ENCODE results near the gene GHR. TPM values are rescaled to one million over a fixed set of nuclear protein-coding genes. Genes with fewer than 3 reads are reported as not detected.

GHR gene
- total RNA-seq (2022; extraction: Qiagen RNA extraction), result 0.04 to 0.07 TPM (median 0.06 TPM) in 5 replicates

DNA sequence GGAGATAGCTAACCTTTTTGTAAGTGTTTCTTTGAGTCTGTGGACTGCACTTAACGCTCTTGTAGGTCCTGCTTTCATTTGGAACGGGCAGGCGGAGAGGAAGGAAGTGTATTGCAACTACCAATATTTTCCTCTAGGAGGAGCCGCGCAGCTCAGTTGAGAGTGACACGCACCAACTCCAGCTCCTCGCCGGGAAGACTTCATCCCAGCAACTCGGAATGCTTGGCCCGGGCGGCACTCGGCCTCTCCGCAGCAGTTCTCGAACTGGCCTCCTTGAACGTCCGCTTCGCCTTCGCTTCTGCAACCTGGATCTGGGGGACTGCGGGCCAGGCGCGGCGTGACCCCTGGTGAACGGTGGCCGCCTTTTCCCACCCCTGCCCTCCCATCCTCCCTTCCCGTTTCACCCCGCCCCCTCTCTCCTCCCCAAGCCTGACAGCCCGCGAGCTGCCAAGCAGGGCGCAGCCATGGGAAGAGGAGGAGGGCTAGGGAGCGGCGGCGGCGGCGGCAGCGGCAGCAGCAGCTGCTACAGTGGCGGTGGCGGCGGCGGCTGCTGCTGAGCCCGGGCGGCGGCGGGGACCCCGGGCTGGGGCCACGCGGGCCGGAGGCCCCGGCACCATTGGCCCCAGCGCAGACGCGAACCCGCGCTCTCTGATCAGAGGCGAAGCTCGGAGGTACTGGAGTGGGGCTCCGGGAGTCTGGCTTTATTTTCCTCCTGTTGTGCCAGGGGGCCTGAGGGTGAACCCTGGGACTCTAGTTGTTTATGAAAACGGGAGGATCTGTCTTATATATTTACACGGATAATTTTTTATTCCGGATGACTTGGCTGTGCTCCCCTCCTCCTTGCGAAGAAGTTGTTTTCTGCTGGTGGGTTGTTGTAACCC lies at the start of gene GHR:
TSS of gene GHR (plus strand) at position 155 of the 881 bp plus-strand sequence. CDS start 142,436 bp downstream, outside the sequence.

GRCh38 chr5:42756606-42757601 lies 333.7 kb downstream of the GHR start, which contains the start of gene CCDC152:
Gene CCDC152, plus strand, starts transcription at chr5:42756818. Its CDS starts 2,304 bp downstream, at chr5:42759122.

Measured in A549 treated with dexamethasone at 1 μM for 4 hours (cell line).